ENCODE data around the gene EIF4A3. TPM values are rescaled to one million over a fixed set of nuclear protein-coding genes. Genes with fewer than 3 reads are reported as not detected.

EIF4A3 gene
- total and polyA plus RNA-seq, 9 donors = 71.2 to 114 (median 87.8) TPM

DNA sequence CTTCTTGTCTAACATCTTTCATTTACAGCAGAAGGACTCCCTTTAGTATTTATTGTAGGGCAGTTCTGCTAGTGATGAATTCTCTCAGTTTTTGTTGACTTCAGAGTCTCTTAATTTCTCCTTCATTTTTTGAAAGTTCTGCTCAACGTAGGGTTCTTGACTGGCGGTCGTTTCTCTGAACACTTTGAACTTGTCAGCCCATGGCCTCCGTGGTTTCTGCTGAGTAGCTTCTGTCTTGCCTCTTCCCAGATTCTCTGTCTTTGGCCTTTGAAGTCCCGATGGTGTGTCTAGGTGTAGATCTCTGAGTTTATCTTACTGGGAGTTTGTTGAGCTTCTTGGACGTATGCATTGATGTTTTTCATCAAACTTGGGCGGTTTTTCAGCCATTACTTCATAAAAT lies 32.2 kb downstream of the EIF4A3 start:
- no peak overlapping the region for H3K4me3 ChIP-seq
- TF ChIP-seq EP300 (IDR thresholded peaks at IDR 0.05) (no peak), POLR2A (IDR thresholded peaks at IDR 0.05) (no peak)
- TF ChIP-seq, protein P1, sequence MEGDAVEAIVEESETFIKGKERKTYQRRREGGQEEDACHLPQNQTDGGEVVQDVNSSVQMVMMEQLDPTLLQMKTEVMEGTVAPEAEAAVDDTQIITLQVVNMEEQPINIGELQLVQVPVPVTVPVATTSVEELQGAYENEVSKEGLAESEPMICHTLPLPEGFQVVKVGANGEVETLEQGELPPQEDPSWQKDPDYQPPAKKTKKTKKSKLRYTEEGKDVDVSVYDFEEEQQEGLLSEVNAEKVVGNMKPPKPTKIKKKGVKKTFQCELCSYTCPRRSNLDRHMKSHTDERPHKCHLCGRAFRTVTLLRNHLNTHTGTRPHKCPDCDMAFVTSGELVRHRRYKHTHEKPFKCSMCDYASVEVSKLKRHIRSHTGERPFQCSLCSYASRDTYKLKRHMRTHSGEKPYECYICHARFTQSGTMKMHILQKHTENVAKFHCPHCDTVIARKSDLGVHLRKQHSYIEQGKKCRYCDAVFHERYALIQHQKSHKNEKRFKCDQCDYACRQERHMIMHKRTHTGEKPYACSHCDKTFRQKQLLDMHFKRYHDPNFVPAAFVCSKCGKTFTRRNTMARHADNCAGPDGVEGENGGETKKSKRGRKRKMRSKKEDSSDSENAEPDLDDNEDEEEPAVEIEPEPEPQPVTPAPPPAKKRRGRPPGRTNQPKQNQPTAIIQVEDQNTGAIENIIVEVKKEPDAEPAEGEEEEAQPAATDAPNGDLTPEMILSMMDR (IDR thresholded peaks at IDR 0.05) = no peak
- H3K27me3 ChIP-seq = no peaks in the 10 kb centered on the region
- no peaks in the 10 kb centered on the region for H3K36me3 ChIP-seq
- DNase-seq = no peak
- 83 to 94% (median 91%) methylated on average over 7 of the region's 7 CpGs for WGBS, 3 donors
- H3K9me3 ChIP-seq = no peaks in the 10 kb centered on the region
- H3K27ac ChIP-seq = no peak overlapping the region
- intact Hi-C loops (cut with DNase I) = no loop called here
- no peaks in the 10 kb centered on the region for H3K4me1 ChIP-seq (ENCODE audit: insufficient read depth)

DNA sequence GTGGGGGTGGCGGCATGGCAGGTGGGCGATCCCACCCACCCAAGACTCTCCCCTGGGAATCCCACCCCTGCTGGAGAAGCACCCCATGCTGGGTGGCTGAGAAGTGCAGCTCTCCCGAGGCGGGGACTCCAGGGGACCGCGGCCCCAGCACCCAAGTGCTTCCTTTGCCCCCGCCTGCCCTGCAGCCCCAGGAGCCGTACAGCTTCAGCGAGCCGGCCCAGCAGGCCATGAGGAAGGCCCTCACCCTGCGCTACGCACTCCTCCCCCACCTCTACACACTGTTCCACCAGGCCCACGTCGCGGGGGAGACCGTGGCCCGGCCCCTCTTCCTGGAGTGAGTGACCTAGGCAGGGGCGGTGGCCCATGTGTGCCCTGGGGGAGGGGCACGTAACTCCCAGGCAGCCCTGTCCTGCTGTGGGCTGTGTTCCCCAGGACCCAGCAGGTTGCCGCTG lies 33.9 kb downstream of the EIF4A3 start:
- no peaks in the 10 kb centered on the region for H3K4me1 ChIP-seq (ENCODE audit: insufficient read depth)
- 81 to 91% (median 89%) methylated on average over 20 of the region's 20 CpGs for WGBS, 3 donors
- H3K36me3 ChIP-seq = no peaks in the 10 kb centered on the region
- H3K27ac ChIP-seq = no peak overlapping the region
- no peaks in the 10 kb centered on the region for H3K27me3 ChIP-seq
- no peak for TF ChIP-seq EP300 (IDR thresholded peaks at IDR 0.05)
- TF ChIP-seq, protein P1 (IDR thresholded peaks at IDR 0.05) = no peak
- no peak for TF ChIP-seq POLR2A (IDR thresholded peaks at IDR 0.05)
- DNase-seq = no peak
- intact Hi-C loops (cut with DNase I) = no loop called here
- no peak overlapping the region for H3K4me3 ChIP-seq
- H3K9me3 ChIP-seq = no peaks in the 10 kb centered on the region

DNA sequence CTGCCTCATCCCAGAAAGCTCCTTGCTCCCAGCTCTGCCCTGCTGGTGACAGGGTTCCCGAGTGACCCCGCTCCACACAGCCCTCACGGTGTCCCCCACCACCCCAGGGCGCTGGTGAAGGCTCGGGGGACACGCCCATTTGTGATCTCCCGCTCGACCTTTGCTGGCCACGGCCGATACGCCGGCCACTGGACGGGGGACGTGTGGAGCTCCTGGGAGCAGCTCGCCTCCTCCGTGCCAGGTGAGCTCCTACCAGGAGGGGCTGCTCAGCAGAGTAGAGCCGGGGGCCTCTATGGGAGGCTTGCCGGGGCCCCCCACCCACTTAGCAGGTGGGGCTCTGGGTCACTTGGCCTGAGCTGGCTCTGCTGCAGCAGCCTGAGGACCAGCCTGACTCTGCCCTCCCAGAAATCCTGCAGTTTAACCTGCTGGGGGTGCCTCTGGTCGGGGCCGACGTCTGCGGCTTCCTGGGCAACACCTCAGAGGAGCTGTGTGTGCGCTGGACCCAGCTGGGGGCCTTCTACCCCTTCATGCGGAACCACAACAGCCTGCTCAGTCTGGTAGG lies 34.4 kb downstream of the EIF4A3 start:
- H3K4me1 ChIP-seq (ENCODE audit: insufficient read depth) = no peaks in the 10 kb centered on the region
- intact Hi-C loops (cut with DNase I) = no loop called here
- 87 to 95% (median 95%) methylated on average over 23 to 24 of the region's 24 CpGs for WGBS, 3 donors
- no peak for DNase-seq
- TF ChIP-seq, protein P1 (IDR thresholded peaks at IDR 0.05) = no peak
- TF ChIP-seq EP300 (IDR thresholded peaks at IDR 0.05) (no peak), POLR2A (IDR thresholded peaks at IDR 0.05) (no peak)
- H3K9me3 ChIP-seq = no peaks in the 10 kb centered on the region
- H3K4me3 ChIP-seq = no peak overlapping the region
- H3K27ac ChIP-seq = no peak overlapping the region
- H3K36me3 ChIP-seq = no peaks in the 10 kb centered on the region
- no peaks in the 10 kb centered on the region for H3K27me3 ChIP-seq

DNA sequence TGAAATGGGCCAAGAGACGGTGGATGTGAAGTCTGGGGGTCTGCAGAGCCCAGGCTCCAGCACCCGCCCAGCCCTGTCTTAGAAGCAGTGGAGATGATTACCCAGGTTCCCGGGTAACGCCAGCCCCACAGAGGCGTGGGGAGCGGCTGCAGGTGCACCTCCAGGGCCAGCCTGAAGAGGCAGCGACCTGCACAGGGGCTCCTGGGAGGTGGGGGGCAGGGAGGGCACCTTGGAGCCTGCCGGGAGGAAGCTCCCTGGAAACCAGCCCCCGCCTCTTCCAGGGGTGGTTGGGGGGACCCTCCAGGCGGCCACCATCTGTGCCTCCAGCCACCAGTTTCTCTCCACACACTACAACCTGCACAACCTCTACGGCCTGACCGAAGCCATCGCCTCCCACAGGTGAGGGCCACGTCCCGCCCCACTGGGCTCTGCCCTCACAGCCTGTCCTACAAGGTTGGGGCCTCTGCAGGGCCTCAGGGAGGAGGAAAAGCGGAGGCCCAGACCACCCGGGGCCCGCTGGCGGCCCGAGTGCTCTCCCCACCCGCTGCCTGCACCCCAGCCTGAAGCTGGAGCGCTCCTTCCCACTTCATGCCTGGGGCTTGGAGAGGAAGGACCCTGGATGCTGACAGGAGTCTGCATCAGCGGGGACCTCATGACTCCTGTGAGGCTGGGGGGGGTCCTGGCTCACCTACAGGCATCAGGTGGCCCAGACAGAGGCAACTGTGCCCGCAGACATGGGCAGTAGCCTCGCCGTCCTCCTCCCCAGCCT lies 35.0 kb downstream of the EIF4A3 start:
- Histone ChIP-seq H3K27me3 (no peaks in the 10 kb centered on the region), H3K27ac (no peak overlapping the region), H3K4me3 (no peak overlapping the region), H3K36me3 (no peaks in the 10 kb centered on the region), H3K9me3 (no peaks in the 10 kb centered on the region), H3K4me1 (ENCODE audit: insufficient read depth) (no peaks in the 10 kb centered on the region)
- TF ChIP-seq EP300 (IDR thresholded peaks at IDR 0.05) (no peak), POLR2A (IDR thresholded peaks at IDR 0.05) (no peak)
- TF ChIP-seq, protein P1 (IDR thresholded peaks at IDR 0.05) = no peak
- intact Hi-C loops (cut with DNase I) = loop anchor here in 1 of 4 donors (1.0 kb wide), 1 partner anchor 48 kb away; no protein-coding TSS in a partner anchor
- 87 to 88% (median 87%) methylated on average over 20 to 26 of the region's 26 CpGs for WGBS, 3 donors
- no peak for DNase-seq

All from ovary (tissue), 9 donors.